Fibroblast of lung (primary cell): ENCODE measurements around the gene SLC25A10. TPM values are rescaled to one million over a fixed set of nuclear protein-coding genes. Genes with fewer than 3 reads are reported as not detected.

Experiments
- DNase-seq, 2 donors: peaks; one replicate each; pipeline versions ENCODE4 v3.0.0 to v3.0.0-alpha.2; 2010; ENCODE audit warnings: low read depth in 2 of 2
- H2AFZ ChIP-seq: 2 replicates; pipeline ENCODE4 v1.5.1; 2012; ENCODE audit warnings: low read length, control low read depth, inconsistent platforms
- H3K27ac ChIP-seq: 2 replicates; pipeline ENCODE4 v1.5.1; 2011; ENCODE audit warnings: low read length, control low read depth; ENCODE audit not compliant: insufficient read depth
- H3K27me3 ChIP-seq: 2 replicates; pipeline ENCODE4 v1.5.1; 2011; ENCODE audit warnings: mild to moderate bottlenecking, low read length; ENCODE audit not compliant: control insufficient read depth, insufficient read depth
- H3K36me3 ChIP-seq: 2 replicates; pipeline ENCODE4 v1.5.1; 2011; ENCODE audit warnings: low read length; ENCODE audit not compliant: control insufficient read depth, insufficient read depth
- H3K4me1 ChIP-seq: 2 replicates; pipeline ENCODE4 v1.5.1; 2011; ENCODE audit warnings: low read length; ENCODE audit not compliant: control insufficient read depth, insufficient read depth; ENCODE audit errors: extremely low read depth
- H3K4me2 ChIP-seq: 2 replicates; pipeline ENCODE4 v1.5.1; 2011; ENCODE audit warnings: low read length, control low read depth; ENCODE audit not compliant: insufficient read depth; ENCODE audit errors: extremely low read depth
- H3K4me3 ChIP-seq, 4 experiments: fragments of 200-600 bp in 1 of 4; sonication (generic) in 1 of 4; replicated peaks in 1 of 4; 2 replicates each; pipeline ENCODE4 v1.5.1; 2011 to 2016; ENCODE audit warnings: low read length in 4 of 4, low read depth in 3 of 4, mild to moderate bottlenecking in 3 of 4, control low read depth in 2 of 4, inconsistent platforms in 1 of 4, mixed read lengths in 1 of 4; ENCODE audit not compliant: insufficient read depth in 1 of 4; ENCODE audit errors: control extremely low read depth in 1 of 4
- H3K79me2 ChIP-seq: 2 replicates; pipeline ENCODE4 v1.5.1; 2012; ENCODE audit warnings: mild to moderate bottlenecking, low read length, inconsistent platforms; ENCODE audit not compliant: control insufficient read depth, insufficient read depth
- H3K9ac ChIP-seq: 2 replicates; pipeline ENCODE4 v1.5.1; 2011; ENCODE audit warnings: mild to moderate bottlenecking, low read length, control low read depth; ENCODE audit not compliant: insufficient read depth
- H3K9me3 ChIP-seq: 2 replicates; pipeline ENCODE4 v1.5.1; 2012; ENCODE audit warnings: low read depth, low read length; ENCODE audit not compliant: control insufficient read depth, insufficient read depth
- H4K20me1 ChIP-seq: 2 replicates; pipeline ENCODE4 v1.5.1; 2011; ENCODE audit warnings: low read length; ENCODE audit not compliant: control insufficient read depth, insufficient read depth; ENCODE audit errors: extremely low read depth
- CTCF ChIP-seq, 2 donors: IDR thresholded peaks in 1 of 2; conservative IDR thresholded peaks in 1 of 2; 1 replicate in 1 of 2; 2 replicates in 1 of 2; pipeline ENCODE4 v1.5.1; 2011 to 2012; ENCODE audit warnings: low read length in 2 of 2, control low read depth in 1 of 2, inconsistent platforms in 1 of 2, low read depth in 1 of 2, mild to moderate bottlenecking in 1 of 2
- EZH2 ChIP-seq: IDR thresholded peaks from 2 replicates; pipeline ENCODE4 v1.5.1; 2012; ENCODE audit warnings: low read length, control low read depth, mild to moderate bottlenecking; ENCODE audit errors: missing control alignments
- polyA plus RNA-seq, 2 donors: library from polyadenylated mRNA; depleted of rRNA in 1 of 2; stranded (reverse) in 1 of 2; unstranded in 1 of 2; fragments of >200 nt; gene quantifications; 2 replicates each; pipeline ENCODE4 v1.2.1, GENCODE V29; 2011 to 2012; ENCODE audit warnings: missing spikeins in 1 of 2
- total RNA-seq: library from RNA; depleted of rRNA; stranded (reverse); fragments of >200 nt; gene quantifications from 2 replicates; pipeline ENCODE4 v1.2.1, GENCODE V29; 2014

SLC25A10 gene
- total and polyA plus RNA-seq, 2 donors (not counting 1 experiment from before 2014, with no cell fraction given): 3.7 to 5.8 TPM

DNA sequence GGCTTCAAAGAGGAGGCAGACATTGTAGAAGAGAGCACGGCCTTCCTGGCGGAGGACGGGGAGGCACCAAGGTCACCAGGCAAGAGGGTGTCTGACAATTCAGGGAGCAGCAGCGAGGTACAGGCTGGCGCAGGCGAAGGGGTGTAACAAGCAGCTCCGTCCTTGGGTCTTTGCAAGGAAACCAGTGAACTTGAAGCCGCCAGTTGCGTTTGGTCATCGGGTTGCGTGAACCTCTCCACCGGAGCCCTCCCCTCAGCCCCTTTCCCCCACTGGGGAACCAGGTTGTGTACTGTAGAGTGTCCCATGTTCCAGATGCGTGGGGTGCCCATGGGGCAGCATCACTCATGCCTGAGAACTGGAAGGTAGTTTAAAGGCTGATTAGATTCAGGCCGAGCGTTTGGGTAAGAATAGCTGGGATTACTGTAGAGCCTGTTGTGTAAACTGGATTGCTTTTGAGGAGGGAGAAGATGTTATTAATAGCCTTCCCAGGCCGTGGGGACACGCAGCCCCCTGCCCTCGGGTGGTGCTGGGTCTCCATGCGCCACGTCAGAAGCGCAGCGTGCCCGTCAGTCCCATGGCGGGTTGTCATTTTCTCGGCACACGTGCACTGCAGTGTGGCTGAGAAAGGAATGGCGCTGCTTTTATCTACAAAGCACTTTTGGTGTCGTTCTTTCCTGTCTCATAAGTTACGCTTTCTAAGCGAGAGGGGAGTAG, 6.4 kb upstream of the SLC25A10 start:
- no peak overlapping the region for H3K4me3 ChIP-seq
- H2AFZ ChIP-seq: no peak overlapping the region
- no peaks in the 10 kb centered on the region for H3K27me3 ChIP-seq
- H3K9me3 ChIP-seq: no peaks in the 10 kb centered on the region
- H3K36me3 ChIP-seq: peaks cover 34% of the 10 kb centered on the region
- H3K4me1 ChIP-seq: peaks cover 19% of the 10 kb centered on the region
- TF ChIP-seq CTCF (conservative IDR thresholded peaks at IDR 0.05 in 1 of 2, IDR thresholded peaks at IDR 0.05 in 1 of 2; ENCODE audit: low read depth in 1 of 2, low read length in 2 of 2) (no peak), EZH2 (no peak)
- DNase-seq: no peak
- H3K4me2 ChIP-seq: no peak overlapping the region
- no peaks in the 10 kb centered on the region for H4K20me1 ChIP-seq
- H3K79me2 ChIP-seq: peaks cover 39% of the 10 kb centered on the region
- H3K27ac ChIP-seq: no peak overlapping the region
- H3K9ac ChIP-seq: no peak overlapping the region

DNA sequence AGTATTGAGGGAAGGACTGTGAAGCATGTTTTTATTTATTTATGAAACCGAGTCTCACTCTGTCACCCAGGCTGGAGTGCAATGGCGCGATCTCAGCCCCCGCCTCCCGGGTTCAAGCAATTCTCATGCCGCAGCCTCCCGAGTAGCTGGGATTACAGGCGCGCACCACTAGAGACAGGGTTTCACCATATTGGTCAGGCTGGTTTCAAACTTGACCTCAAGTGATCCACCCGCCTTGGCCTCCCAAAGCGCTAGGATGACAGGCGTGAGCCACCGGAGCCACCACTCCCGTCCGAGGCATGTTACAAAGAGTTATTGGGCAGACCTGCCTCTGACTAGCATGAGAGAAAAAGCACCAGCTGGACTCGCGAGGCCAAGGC, 5.9 kb upstream of the SLC25A10 start:
- no peaks in the 10 kb centered on the region for H3K27me3 ChIP-seq
- TF ChIP-seq CTCF (conservative IDR thresholded peaks at IDR 0.05 in 1 of 2, IDR thresholded peaks at IDR 0.05 in 1 of 2; ENCODE audit: low read depth in 1 of 2, low read length in 2 of 2): no peak
- TF ChIP-seq EZH2: no peak
- no peak overlapping the region for H3K9ac ChIP-seq
- no peak for DNase-seq
- no peak overlapping the region for H3K4me3 ChIP-seq
- H4K20me1 ChIP-seq: no peaks in the 10 kb centered on the region
- H3K4me1 ChIP-seq: peaks cover 23% of the 10 kb centered on the region
- no peaks in the 10 kb centered on the region for H3K9me3 ChIP-seq
- H3K79me2 ChIP-seq: peaks cover 34% of the 10 kb centered on the region
- H3K4me2 ChIP-seq: no peak overlapping the region
- H3K36me3 ChIP-seq: peaks cover 28% of the 10 kb centered on the region
- H3K27ac ChIP-seq: no peak overlapping the region
- no peak overlapping the region for H2AFZ ChIP-seq

DNA sequence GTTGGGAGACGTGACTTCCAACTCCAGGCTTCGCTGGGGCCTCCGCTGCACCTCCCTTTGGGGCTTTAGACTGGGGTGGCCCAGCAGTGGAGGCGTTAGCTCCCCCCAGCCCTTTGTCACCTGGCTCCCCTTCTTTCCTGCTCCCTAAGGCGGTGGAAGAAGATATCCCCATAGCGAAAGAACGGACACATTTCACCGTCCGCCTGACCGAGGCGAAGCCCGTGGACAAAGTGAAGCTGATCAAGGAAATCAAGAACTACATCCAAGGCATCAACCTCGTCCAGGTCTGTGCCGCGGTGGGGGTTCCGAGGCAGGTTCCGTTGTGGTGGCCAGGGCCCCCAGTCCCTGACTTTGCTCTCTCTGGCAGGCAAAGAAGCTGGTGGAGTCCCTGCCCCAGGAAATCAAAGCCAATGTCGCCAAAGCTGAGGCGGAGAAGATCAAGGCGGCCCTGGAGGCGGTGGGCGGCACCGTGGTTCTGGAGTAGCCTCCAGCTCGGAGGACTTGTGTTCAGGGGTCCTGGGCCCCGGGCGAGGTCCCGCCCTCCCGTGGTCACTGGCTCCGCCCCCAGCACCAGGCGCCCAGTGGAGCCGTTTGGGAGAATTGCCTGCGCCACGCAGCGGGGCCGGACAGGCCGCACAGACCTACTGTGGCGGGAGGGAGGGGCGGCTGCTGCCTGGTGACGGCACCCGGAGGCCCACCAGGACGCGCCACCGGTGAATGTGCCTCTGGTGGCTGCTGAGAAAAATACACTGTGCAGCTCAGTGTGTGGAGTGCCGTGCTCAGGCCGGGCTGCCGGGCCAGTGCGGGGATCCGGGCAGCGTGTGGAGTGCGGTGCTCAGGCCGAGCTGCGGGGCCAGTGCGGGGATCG, 5.1 kb upstream of the SLC25A10 start:
- H3K79me2 ChIP-seq: peaks cover 26% of the 10 kb centered on the region
- H3K4me2 ChIP-seq: no peak overlapping the region
- no peak overlapping the region for H3K9ac ChIP-seq
- peaks cover 22% of the 10 kb centered on the region for H3K36me3 ChIP-seq
- no peak overlapping the region for H3K27ac ChIP-seq
- peaks cover 19% of the 10 kb centered on the region for H3K4me1 ChIP-seq
- H2AFZ ChIP-seq: no peak overlapping the region
- H3K4me3 ChIP-seq: no peak overlapping the region
- TF ChIP-seq CTCF (conservative IDR thresholded peaks at IDR 0.05 in 1 of 2, IDR thresholded peaks at IDR 0.05 in 1 of 2; ENCODE audit: low read depth in 1 of 2, low read length in 2 of 2) (no peak), EZH2 (no peak)
- no peaks in the 10 kb centered on the region for H3K27me3 ChIP-seq
- H4K20me1 ChIP-seq: no peaks in the 10 kb centered on the region
- DNase-seq: no peak
- H3K9me3 ChIP-seq: no peaks in the 10 kb centered on the region
